ENCODE data around the gene PHACTR3.

The PHACTR3 gene

GRCh38 chr20:59671661-59672471, 67.5 kb downstream of the PHACTR3 start:
- DNase-seq (ENCODE audit: low read depth): no peak
- TF ChIP-seq CTCF (IDR thresholded peaks at IDR 0.05; ENCODE audit: insufficient read depth, low read depth, low read length, missing control alignments): no peak
- no peak overlapping the region for H3K4me3 ChIP-seq (ENCODE audit: low read length)

GRCh38 chr20:59672576-59672975, 68.2 kb downstream of the PHACTR3 start:
- no peak for TF ChIP-seq CTCF (IDR thresholded peaks at IDR 0.05; ENCODE audit: insufficient read depth, low read depth, low read length, missing control alignments)
- no peak for DNase-seq (ENCODE audit: low read depth)
- H3K4me3 ChIP-seq (ENCODE audit: low read length): no peak overlapping the region

GRCh38 chr20:59673288-59673997, 69.1 kb downstream of the PHACTR3 start:
- no peak for DNase-seq (ENCODE audit: low read depth)
- no peak overlapping the region for H3K4me3 ChIP-seq (ENCODE audit: low read length)
- no peak for TF ChIP-seq CTCF (IDR thresholded peaks at IDR 0.05; ENCODE audit: insufficient read depth, low read depth, low read length, missing control alignments)

- no peak for DNase-seq (ENCODE audit: low read depth)
- no peak for TF ChIP-seq CTCF (IDR thresholded peaks at IDR 0.05; ENCODE audit: insufficient read depth, low read depth, low read length, missing control alignments)
- H3K4me3 ChIP-seq (ENCODE audit: low read length): no peak overlapping the region
Measured at GRCh38 chr20:59673998-59674445, 69.7 kb downstream of the PHACTR3 start.

- no peak for TF ChIP-seq CTCF (IDR thresholded peaks at IDR 0.05; ENCODE audit: insufficient read depth, low read depth, low read length, missing control alignments)
- DNase-seq (ENCODE audit: low read depth): no peak
- no peak overlapping the region for H3K4me3 ChIP-seq (ENCODE audit: low read length)
Measured at GRCh38 chr20:59676126-59676850, 71.9 kb downstream of the PHACTR3 start.

- TF ChIP-seq CTCF (IDR thresholded peaks at IDR 0.05; ENCODE audit: insufficient read depth, low read depth, low read length, missing control alignments): no peak
- no peak overlapping the region for H3K4me3 ChIP-seq (ENCODE audit: low read length)
- DNase-seq (ENCODE audit: low read depth): no peak
Measured at GRCh38 chr20:59676851-59677182, 72.5 kb downstream of the PHACTR3 start.

Measured in epithelial cell of esophagus (primary cell).